ENCODE data around the gene TBL2. TPM values are rescaled to one million over a fixed set of nuclear protein-coding genes. Genes with fewer than 3 reads are reported as not detected.

TBL2 gene
- polyA plus RNA-seq, 1 donor from 2014 or later: 38.6 TPM

- no peaks in the 10 kb centered on the region for H3F3A ChIP-seq (ENCODE audit: insufficient read depth, low read length, poor library complexity, severe bottlenecking)
- H3K9ac ChIP-seq (ENCODE audit: low read length): no peak overlapping the region
- H3K9me3 ChIP-seq (ENCODE audit: low read length): no peaks in the 10 kb centered on the region
- H3K9me2 ChIP-seq (ENCODE audit: insufficient read depth, low read length): no peaks in the 10 kb centered on the region
- H3K4me2 ChIP-seq (ENCODE audit: low read length): no peak overlapping the region
- H4K20me1 ChIP-seq (ENCODE audit: insufficient read depth): no peaks in the 10 kb centered on the region
- no peak overlapping the region for H2AFZ ChIP-seq (ENCODE audit: low read depth, low read length)
- H3K79me2 ChIP-seq (replicated peaks; ENCODE audit: insufficient read depth, low read length): peaks cover 12% of the 10 kb centered on the region
- no peak overlapping the region for H3K27ac ChIP-seq (ENCODE audit: low read length)
- H3K27me3 ChIP-seq (ENCODE audit: insufficient read depth, low read depth, low read length): no peaks in the 10 kb centered on the region
- H3K36me3 ChIP-seq (ENCODE audit: insufficient read depth, low read length): no peaks in the 10 kb centered on the region
- H3K4me3 ChIP-seq (ENCODE audit: low read length): no peak overlapping the region
- no peak for TF ChIP-seq POLR2AphosphoS5 (IDR thresholded peaks at IDR 0.05)
- no peak for TF ChIP-seq SMC3 (conservative IDR thresholded peaks at IDR 0.05; ENCODE audit: poor library complexity)
- TF ChIP-seq TAF1 (IDR thresholded peaks at IDR 0.05; ENCODE audit: low read depth): no peak
- TF ChIP-seq, protein P1, sequence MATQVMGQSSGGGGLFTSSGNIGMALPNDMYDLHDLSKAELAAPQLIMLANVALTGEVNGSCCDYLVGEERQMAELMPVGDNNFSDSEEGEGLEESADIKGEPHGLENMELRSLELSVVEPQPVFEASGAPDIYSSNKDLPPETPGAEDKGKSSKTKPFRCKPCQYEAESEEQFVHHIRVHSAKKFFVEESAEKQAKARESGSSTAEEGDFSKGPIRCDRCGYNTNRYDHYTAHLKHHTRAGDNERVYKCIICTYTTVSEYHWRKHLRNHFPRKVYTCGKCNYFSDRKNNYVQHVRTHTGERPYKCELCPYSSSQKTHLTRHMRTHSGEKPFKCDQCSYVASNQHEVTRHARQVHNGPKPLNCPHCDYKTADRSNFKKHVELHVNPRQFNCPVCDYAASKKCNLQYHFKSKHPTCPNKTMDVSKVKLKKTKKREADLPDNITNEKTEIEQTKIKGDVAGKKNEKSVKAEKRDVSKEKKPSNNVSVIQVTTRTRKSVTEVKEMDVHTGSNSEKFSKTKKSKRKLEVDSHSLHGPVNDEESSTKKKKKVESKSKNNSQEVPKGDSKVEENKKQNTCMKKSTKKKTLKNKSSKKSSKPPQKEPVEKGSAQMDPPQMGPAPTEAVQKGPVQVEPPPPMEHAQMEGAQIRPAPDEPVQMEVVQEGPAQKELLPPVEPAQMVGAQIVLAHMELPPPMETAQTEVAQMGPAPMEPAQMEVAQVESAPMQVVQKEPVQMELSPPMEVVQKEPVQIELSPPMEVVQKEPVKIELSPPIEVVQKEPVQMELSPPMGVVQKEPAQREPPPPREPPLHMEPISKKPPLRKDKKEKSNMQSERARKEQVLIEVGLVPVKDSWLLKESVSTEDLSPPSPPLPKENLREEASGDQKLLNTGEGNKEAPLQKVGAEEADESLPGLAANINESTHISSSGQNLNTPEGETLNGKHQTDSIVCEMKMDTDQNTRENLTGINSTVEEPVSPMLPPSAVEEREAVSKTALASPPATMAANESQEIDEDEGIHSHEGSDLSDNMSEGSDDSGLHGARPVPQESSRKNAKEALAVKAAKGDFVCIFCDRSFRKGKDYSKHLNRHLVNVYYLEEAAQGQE (IDR thresholded peaks at IDR 0.05; ENCODE audit: borderline replicate concordance): no peak
- no peak for TF ChIP-seq CTCF (IDR thresholded peaks at IDR 0.05; ENCODE audit: poor library complexity, severe bottlenecking)
- no peak for TF ChIP-seq EP300 (conservative IDR thresholded peaks at IDR 0.05; ENCODE audit: poor library complexity, severe bottlenecking)
- TF ChIP-seq MXI1 (conservative IDR thresholded peaks at IDR 0.05; ENCODE audit: poor library complexity, severe bottlenecking): no peak
- TF ChIP-seq RAD21 (conservative IDR thresholded peaks at IDR 0.05): no peak
- no peak for TF ChIP-seq EZH2 (IDR thresholded peaks at IDR 0.05; ENCODE audit: borderline replicate concordance, insufficient read depth, low read length, poor library complexity, severe bottlenecking)
Observed at GRCh38 chr7:73573276-73573675, 5.1 kb downstream of the TBL2 start.

- Histone ChIP-seq H3K4me2 (ENCODE audit: low read length) (no peak overlapping the region), H3F3A (ENCODE audit: insufficient read depth, low read length, poor library complexity, severe bottlenecking) (no peaks in the 10 kb centered on the region), H3K27me3 (ENCODE audit: insufficient read depth, low read depth, low read length) (no peaks in the 10 kb centered on the region), H3K9me2 (ENCODE audit: insufficient read depth, low read length) (no peaks in the 10 kb centered on the region), H3K9me3 (ENCODE audit: low read length) (no peaks in the 10 kb centered on the region), H4K20me1 (ENCODE audit: insufficient read depth) (no peaks in the 10 kb centered on the region), H3K9ac (ENCODE audit: low read length) (no peak overlapping the region), H3K4me3 (ENCODE audit: low read length) (no peak overlapping the region), H3K79me2 (replicated peaks; ENCODE audit: insufficient read depth, low read length) (peaks cover 9% of the 10 kb centered on the region), H3K27ac (ENCODE audit: low read length) (no peak overlapping the region), H2AFZ (ENCODE audit: low read depth, low read length) (no peak overlapping the region), H3K36me3 (ENCODE audit: insufficient read depth, low read length) (no peaks in the 10 kb centered on the region)
- TF ChIP-seq POLR2AphosphoS5 (IDR thresholded peaks at IDR 0.05): no peak
- TF ChIP-seq CTCF (IDR thresholded peaks at IDR 0.05; ENCODE audit: poor library complexity, severe bottlenecking): no peak
- TF ChIP-seq MXI1 (conservative IDR thresholded peaks at IDR 0.05; ENCODE audit: poor library complexity, severe bottlenecking): no peak
- no peak for TF ChIP-seq RAD21 (conservative IDR thresholded peaks at IDR 0.05)
Observed at GRCh38 chr7:73572767-73573186, 5.6 kb downstream of the TBL2 start.

All from neural cell (in vitro differentiated cells).